WTC11 (cell line): ENCODE measurements around the gene KIAA0930.

Source experiments
- ATF6 ChIP-seq: sonication (generic); formaldehyde crosslinking; IDR thresholded peaks from 2 replicates; pipeline ENCODE4 v1.8.1; 2023; ENCODE audit warnings: mild to moderate bottlenecking, missing genetic modification reagents
- CTCF ChIP-seq: fragments of 200-600 bp; IDR thresholded peaks from 2 replicates; pipeline ENCODE4 v1.8.0; 2022; ENCODE audit warnings: antibody characterized with exemption
- ELF4 ChIP-seq: sonication (generic); formaldehyde crosslinking; IDR thresholded peaks from 2 replicates; pipeline ENCODE4 v1.8.1; 2022; ENCODE audit warnings: low read depth, mild to moderate bottlenecking, moderate library complexity, missing genetic modification reagents
- PRDM15 ChIP-seq: sonication (generic); formaldehyde crosslinking; IDR thresholded peaks from 2 replicates; pipeline ENCODE4 v1.8.0; 2022; ENCODE audit warnings: missing genetic modification reagents
- RELA ChIP-seq: sonication (generic); formaldehyde crosslinking; IDR thresholded peaks from 2 replicates; pipeline ENCODE4 v1.8.1; 2022; ENCODE audit warnings: missing genetic modification reagents, mild to moderate bottlenecking, borderline replicate concordance
- TCF7 ChIP-seq: sonication (generic); formaldehyde crosslinking; IDR thresholded peaks from 2 replicates; pipeline ENCODE4 v1.8.0; 2022; ENCODE audit warnings: mild to moderate bottlenecking, low read depth, missing genetic modification reagents, moderate library complexity
- TEAD1 ChIP-seq: sonication (generic); formaldehyde crosslinking; IDR thresholded peaks from 2 replicates; pipeline ENCODE4 v1.8.0; 2022; ENCODE audit warnings: mild to moderate bottlenecking, missing genetic modification reagents
- ZNF416 ChIP-seq: fragments of 250-450 bp; sonication (Bioruptor Pico); IDR thresholded peaks from 2 replicates; pipeline ENCODE4 v1.9.0; 2021; ENCODE audit warnings: mild to moderate bottlenecking, inconsistent platforms
- ZNF532 ChIP-seq: fragments of 250-450 bp; sonication (Bioruptor Pico); IDR thresholded peaks from 2 replicates; pipeline ENCODE4 v1.9.0; 2021; ENCODE audit warnings: mild to moderate bottlenecking, borderline replicate concordance

- TF ChIP-seq CTCF (no peak), TCF7 (CRISPR knock-in tag) (no peak), TEAD1 (CRISPR knock-in tag) (no peak), PRDM15 (CRISPR knock-in tag) (no peak), ZNF532 (CRISPR knock-in tag) (no peak), RELA (CRISPR knock-in tag) (no peak), ELF4 (CRISPR knock-in tag) (no peak), ATF6 (CRISPR knock-in tag) (no peak), ZNF416 (CRISPR knock-in tag) (no peak)
These were observed 76.2 kb downstream of the KIAA0930 start for GRCh38 chr22:45164270-45165088.
